WTC11 (cell line): ENCODE data around the gene RANBP9.
A peak's percentile ranks its signal among the peaks of the same experiment; 100 is the strongest.

Experiments used
- AR ChIP-seq: fragments of 250-450 bp; sonication (Bioruptor Pico); IDR thresholded peaks from 2 replicates; pipeline ENCODE4 v1.9.0; 2021; ENCODE audit warnings: mild to moderate bottlenecking
- ATF3 ChIP-seq: sonication (generic); formaldehyde crosslinking; conservative IDR thresholded peaks from 2 replicates; pipeline ENCODE4 v1.8.1; 2022; ENCODE audit warnings: mild to moderate bottlenecking, missing genetic modification reagents
- CTCF ChIP-seq: fragments of 200-600 bp; IDR thresholded peaks from 2 replicates; pipeline ENCODE4 v1.8.0; 2022; ENCODE audit warnings: antibody characterized with exemption
- E2F4 ChIP-seq: sonication (generic); formaldehyde crosslinking; IDR thresholded peaks from 2 replicates; pipeline ENCODE4 v1.8.1; 2022; ENCODE audit warnings: low read depth, mild to moderate bottlenecking, moderate library complexity, missing genetic modification reagents, borderline replicate concordance
- E2F5 ChIP-seq: sonication (generic); formaldehyde crosslinking; IDR thresholded peaks from 2 replicates; pipeline ENCODE4 v1.8.1; 2022; ENCODE audit warnings: mild to moderate bottlenecking, moderate library complexity, missing genetic modification reagents
- ESRRA ChIP-seq: sonication (generic); formaldehyde crosslinking; IDR thresholded peaks from 2 replicates; pipeline ENCODE4 v1.8.1; 2022; ENCODE audit warnings: mild to moderate bottlenecking, missing genetic modification reagents, borderline replicate concordance
- NR2C2 ChIP-seq: sonication (generic); formaldehyde crosslinking; IDR thresholded peaks from 2 replicates; pipeline ENCODE4 v1.8.0; 2022; ENCODE audit warnings: mild to moderate bottlenecking, missing genetic modification reagents
- OVOL2 ChIP-seq: fragments of 250-450 bp; sonication (Bioruptor Pico); IDR thresholded peaks from 2 replicates; pipeline ENCODE4 v1.9.0; 2021; ENCODE audit warnings: mild to moderate bottlenecking, borderline replicate concordance
- RELA ChIP-seq: sonication (generic); formaldehyde crosslinking; IDR thresholded peaks from 2 replicates; pipeline ENCODE4 v1.8.1; 2022; ENCODE audit warnings: missing genetic modification reagents, mild to moderate bottlenecking, borderline replicate concordance
- TCF7 ChIP-seq: sonication (generic); formaldehyde crosslinking; IDR thresholded peaks from 2 replicates; pipeline ENCODE4 v1.8.0; 2022; ENCODE audit warnings: mild to moderate bottlenecking, low read depth, missing genetic modification reagents, moderate library complexity
- TEAD1 ChIP-seq: sonication (generic); formaldehyde crosslinking; IDR thresholded peaks from 2 replicates; pipeline ENCODE4 v1.8.0; 2022; ENCODE audit warnings: mild to moderate bottlenecking, missing genetic modification reagents
- ZNF281 ChIP-seq: sonication (generic); formaldehyde crosslinking; IDR thresholded peaks from 2 replicates; pipeline ENCODE4 v1.8.0; 2023; ENCODE audit warnings: mild to moderate bottlenecking, missing genetic modification reagents

GRCh38 chr6:13575377-13575775, 136.3 kb downstream of the RANBP9 start:
- no peak for TF ChIP-seq ZNF281 (CRISPR knock-in tag)
- TF ChIP-seq CTCF = peak; percentile 84
- TF ChIP-seq NR2C2 = no peak
- no peak for TF ChIP-seq E2F4
- no peak for TF ChIP-seq OVOL2 (CRISPR knock-in tag)
- TF ChIP-seq TCF7 = no peak
- no peak for TF ChIP-seq TEAD1 (CRISPR knock-in tag)
- TF ChIP-seq ATF3 = no peak
- no peak for TF ChIP-seq E2F5 (CRISPR knock-in tag)
- TF ChIP-seq AR = no peak
- no peak for TF ChIP-seq RELA (CRISPR knock-in tag)
- TF ChIP-seq ESRRA = no peak
